Astrocyte (in vitro differentiated cells and primary cell): ENCODE results near the gene CDON. TPM values are rescaled to one million over a fixed set of nuclear protein-coding genes. Genes with fewer than 3 reads are reported as not detected.
"Not testable (repeated sequence)": the region's sequence is repeated elsewhere in the genome, so short reads cannot be mapped to it uniquely, and the experiment has no call there.

Experiments used
- DNase-seq: peaks from one replicate; pipeline ENCODE4 v3.0.0-alpha.2; 2010; ENCODE audit warnings: low read depth
- FAIRE-seq: peaks from 2 replicates; lab custom pipeline; 2011; peaks lifted over from hg19 to GRCh38; lab: Jason Lieb, UNC
- H2AFZ ChIP-seq: 2 replicates; pipeline ENCODE4 v1.6.0; 2012; ENCODE audit warnings: low read depth, low read length, inconsistent platforms
- H3K27ac ChIP-seq: 2 replicates; pipeline ENCODE4 v1.5.1; 2011; ENCODE audit warnings: low read depth, low read length, inconsistent platforms
- H3K27me3 ChIP-seq: 2 replicates; pipeline ENCODE4 v1.6.0; 2011; ENCODE audit warnings: low read length, inconsistent platforms; ENCODE audit not compliant: insufficient read depth
- H3K36me3 ChIP-seq: 2 replicates; pipeline ENCODE4 v1.5.1; 2011; ENCODE audit warnings: low read length, inconsistent platforms; ENCODE audit not compliant: insufficient read depth
- H3K4me1 ChIP-seq: 2 replicates; pipeline ENCODE4 v1.5.1; 2011; ENCODE audit warnings: low read length, inconsistent platforms; ENCODE audit not compliant: insufficient read depth
- H3K4me2 ChIP-seq: 2 replicates; pipeline ENCODE4 v1.6.0; 2012; ENCODE audit warnings: low read length, inconsistent platforms
- H3K4me3 ChIP-seq: 2 replicates; pipeline ENCODE4 v1.5.1; 2011; ENCODE audit warnings: low read depth, mild to moderate bottlenecking, low read length, inconsistent platforms; ENCODE audit not compliant: insufficient read depth
- H3K79me2 ChIP-seq: 2 replicates; pipeline ENCODE4 v1.6.0; 2012; ENCODE audit warnings: mild to moderate bottlenecking, low read length, inconsistent platforms; ENCODE audit not compliant: insufficient read depth
- H3K9ac ChIP-seq: 2 replicates; pipeline ENCODE4 v1.6.0; 2012; ENCODE audit warnings: mild to moderate bottlenecking, low read length, inconsistent platforms
- H3K9me3 ChIP-seq: 2 replicates; pipeline ENCODE4 v1.5.1; 2012; ENCODE audit warnings: low read depth, mild to moderate bottlenecking, low read length, inconsistent platforms; ENCODE audit not compliant: insufficient read depth
- H4K20me1 ChIP-seq: 2 replicates; pipeline ENCODE4 v1.6.0; 2012; ENCODE audit warnings: low read length, inconsistent platforms; ENCODE audit not compliant: insufficient read depth
- H3K27ac Mint-ChIP-seq: one replicate; pipeline ENCODE4 v1.8.0; 2021; ENCODE audit warnings: mild to moderate bottlenecking, mixed read lengths; ENCODE audit not compliant: unreplicated experiment
- H3K27me3 Mint-ChIP-seq: one replicate; pipeline ENCODE4 v1.8.0; 2021; ENCODE audit warnings: low read depth, mixed read lengths; ENCODE audit not compliant: unreplicated experiment
- H3K36me3 Mint-ChIP-seq: one replicate; pipeline ENCODE4 v1.8.0; 2021; ENCODE audit warnings: low read depth, mixed read lengths; ENCODE audit not compliant: unreplicated experiment
- H3K4me1 Mint-ChIP-seq: one replicate; pipeline ENCODE4 v1.8.0; 2021; ENCODE audit warnings: low read depth, mixed read lengths; ENCODE audit not compliant: unreplicated experiment
- H3K4me3 Mint-ChIP-seq: one replicate; pipeline ENCODE4 v1.8.0; 2021; ENCODE audit warnings: mild to moderate bottlenecking, moderate library complexity, mixed read lengths; ENCODE audit not compliant: unreplicated experiment
- H3K9me3 Mint-ChIP-seq: one replicate; pipeline ENCODE4 v1.8.0; 2021; ENCODE audit warnings: mild to moderate bottlenecking, mixed read lengths; ENCODE audit not compliant: unreplicated experiment
- CTCF ChIP-seq: IDR thresholded peaks from 2 replicates; pipeline ENCODE4 v1.5.1; 2011; ENCODE audit warnings: low read depth, mild to moderate bottlenecking, inconsistent platforms, low read length, moderate library complexity; ENCODE audit not compliant: insufficient read depth
- EZH2 ChIP-seq: IDR thresholded peaks from 2 replicates; pipeline ENCODE4 v1.6.1; 2012; ENCODE audit warnings: mild to moderate bottlenecking, low read length, inconsistent platforms; ENCODE audit not compliant: insufficient read depth
- total RNA-seq: library from RNA; stranded (reverse); gene quantifications from 2 replicates; pipeline ENCODE4 v1.2.1, GENCODE V29; 2021

CDON gene
- total RNA-seq, 1 donor from 2014 or later, result 15.5 TPM

DNA sequence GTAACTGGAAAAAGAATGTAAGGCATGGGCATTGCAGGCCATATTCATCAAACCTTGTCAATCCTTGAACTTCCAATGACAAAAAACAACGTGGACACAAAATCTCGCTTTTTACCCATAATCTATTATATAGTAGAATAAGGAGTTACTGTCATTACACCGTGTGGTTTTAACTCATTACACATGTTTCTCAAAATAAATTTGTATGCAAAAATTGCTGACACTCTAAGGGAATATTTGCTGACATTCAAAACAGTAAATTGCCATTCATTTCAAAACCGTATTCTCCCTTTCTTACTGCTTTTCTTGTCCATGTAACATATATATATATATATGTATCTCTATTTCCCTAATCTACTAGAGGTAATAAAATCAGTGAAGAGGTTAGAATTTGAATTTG is 33.4 kb downstream of the CDON start:
- no peak overlapping the region for H3K4me3 ChIP-seq

GRCh38 chr11:126028534-126028933 is 34.1 kb downstream of the CDON start:
- not testable (repeated sequence) for H3K9me3 Mint-ChIP-seq, H3K27ac ChIP-seq, FAIRE-seq, H3K36me3 ChIP-seq, H3K4me1 ChIP-seq, H3K27me3 Mint-ChIP-seq, DNase-seq, H3K27me3 ChIP-seq, H3K36me3 Mint-ChIP-seq, H3K27ac Mint-ChIP-seq, H3K4me1 Mint-ChIP-seq, H3K4me3 Mint-ChIP-seq, H3K9ac ChIP-seq, H3K4me3 ChIP-seq, H3K79me2 ChIP-seq, H3K4me2 ChIP-seq, H3K9me3 ChIP-seq, H4K20me1 ChIP-seq, H2AFZ ChIP-seq

More for the DNA sequence above, 33.4 kb downstream of the CDON start:
- Histone ChIP-seq H3K27me3 (peaks cover 7% of the 10 kb centered on the region), H4K20me1 (no peaks in the 10 kb centered on the region), H3K9me3 (no peaks in the 10 kb centered on the region), H3K4me2 (no peak overlapping the region), H3K4me1 (no peaks in the 10 kb centered on the region), H3K36me3 (no peaks in the 10 kb centered on the region), H3K27ac (no peak overlapping the region), H3K9ac (no peak overlapping the region), H3K79me2 (no peaks in the 10 kb centered on the region), H2AFZ (no peak overlapping the region)
- Mint-ChIP-seq H3K4me3 (no peak overlapping the region), H3K4me1 (peaks cover 16% of the 10 kb centered on the region), H3K9me3 (peaks cover 2% of the 10 kb centered on the region), H3K27ac (no peak overlapping the region), H3K36me3 (no peaks in the 10 kb centered on the region), H3K27me3 (no peaks in the 10 kb centered on the region)
- no peak for TF ChIP-seq CTCF
- TF ChIP-seq EZH2, result no peak
- DNase-seq (no peak), FAIRE-seq (no peak)

GRCh38 chr11:126026579-126026978 is 36.1 kb downstream of the CDON start:
- Histone ChIP-seq H2AFZ (no peak overlapping the region), H3K79me2 (no peaks in the 10 kb centered on the region), H3K4me1 (no peaks in the 10 kb centered on the region), H3K9ac (no peak overlapping the region), H3K36me3 (no peaks in the 10 kb centered on the region), H3K27me3 (peaks cover 6% of the 10 kb centered on the region), H3K9me3 (no peaks in the 10 kb centered on the region), H3K27ac (no peak overlapping the region), H3K4me2 (no peak overlapping the region), H4K20me1 (no peaks in the 10 kb centered on the region), H3K4me3 (no peak overlapping the region)
- H3K27me3 Mint-ChIP-seq, result no peaks in the 10 kb centered on the region
- TF ChIP-seq EZH2 (no peak), CTCF (no peak)
- H3K4me1 Mint-ChIP-seq, result peaks cover 9% of the 10 kb centered on the region
- FAIRE-seq (no peak), DNase-seq (no peak)
- no peak overlapping the region for H3K27ac Mint-ChIP-seq
- H3K4me3 Mint-ChIP-seq, result no peak overlapping the region
- no peaks in the 10 kb centered on the region for H3K9me3 Mint-ChIP-seq
- H3K36me3 Mint-ChIP-seq, result no peaks in the 10 kb centered on the region
